HG03469 (cell line): Measurements from ENCODE around the gene PDHA1.

Experiments
- ATAC-seq: cut with Tn5 transposase; IDR thresholded peaks from one replicate; pipeline ENCODE4 v1.9.1; 2021; ENCODE audit warnings: mild to moderate bottlenecking, moderate library complexity, moderate number of reproducible peaks; ENCODE audit not compliant: unreplicated experiment

PDHA1 gene

DNA sequence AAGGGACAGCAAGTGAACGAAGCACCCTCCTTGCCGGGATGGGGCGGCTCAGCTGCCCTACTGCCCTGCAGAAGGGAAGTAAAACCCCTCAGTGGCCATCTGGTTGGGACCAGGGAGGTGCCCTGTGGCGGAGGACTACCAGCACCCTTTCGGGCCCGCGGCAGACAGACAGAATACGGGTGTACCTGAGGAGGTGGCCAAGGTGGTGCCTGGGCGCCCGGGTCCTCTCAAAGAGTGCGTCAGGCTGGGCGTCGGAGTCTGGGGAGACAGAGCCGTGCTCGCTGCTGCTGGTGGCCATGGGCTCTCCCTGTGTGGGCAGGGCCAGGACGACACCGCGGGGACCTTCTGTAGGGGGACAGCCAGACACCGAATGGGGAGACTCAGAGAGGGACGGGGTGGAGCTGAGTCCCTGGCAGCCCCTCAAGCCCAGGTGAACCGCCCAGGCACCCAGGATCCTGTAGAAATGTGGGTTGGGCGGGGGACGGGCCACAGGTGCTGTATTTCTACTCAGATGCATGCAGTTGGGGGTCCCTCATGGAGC, 29.7 kb downstream of the PDHA1 start:
- no peak for ATAC-seq

GRCh38 chrX:19375546-19375945, 31.8 kb downstream of the PDHA1 start:
- no peak for ATAC-seq

- ATAC-seq, result no peak
Observed at GRCh38 chrX:19377799-19378198, 34.1 kb downstream of the PDHA1 start.

DNA sequence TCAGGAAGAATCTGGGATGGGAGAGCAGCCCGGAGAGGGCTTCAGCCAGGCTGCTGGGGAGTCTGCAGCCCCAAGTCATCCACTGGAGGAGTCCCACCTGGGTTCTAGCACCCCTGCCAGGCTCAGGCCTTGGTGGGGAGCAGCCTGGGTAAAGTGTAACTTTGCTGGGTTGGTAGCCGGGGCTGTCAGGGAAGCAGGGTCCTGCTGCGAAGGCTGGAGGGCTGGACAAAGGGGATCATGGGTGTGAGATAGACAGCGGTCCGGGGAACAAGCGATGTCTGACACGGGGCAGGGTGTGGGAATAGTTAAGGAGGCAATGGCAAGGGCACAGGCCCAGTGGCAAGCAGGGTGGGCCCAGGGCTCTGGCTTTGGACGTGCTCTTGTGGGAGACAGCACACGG, 37.6 kb downstream of the PDHA1 start:
- ATAC-seq, result no peak

GRCh38 chrX:19382555-19383145, 38.9 kb downstream of the PDHA1 start:
- ATAC-seq, result no peak

DNA sequence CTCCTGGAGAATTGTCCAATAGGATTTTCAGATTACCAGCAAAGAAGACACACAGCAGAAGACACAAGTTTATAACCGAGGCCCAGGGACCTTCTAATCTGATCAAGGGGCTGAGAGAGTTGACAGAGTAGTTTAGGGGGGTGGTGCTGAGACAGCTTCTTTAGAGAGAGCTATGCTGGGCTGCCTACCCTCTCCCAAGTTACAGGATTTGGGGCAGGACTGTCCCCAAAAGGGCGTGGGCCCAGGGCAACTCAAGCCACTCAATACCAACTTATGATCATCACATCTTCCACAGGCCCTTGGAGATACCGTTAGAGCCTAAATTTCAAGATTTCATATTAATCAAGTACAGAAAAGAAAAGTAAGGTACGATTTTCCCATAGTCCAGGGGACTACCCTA, 43.0 kb downstream of the PDHA1 start:
- no peak for ATAC-seq

- no peak for ATAC-seq
Observed at GRCh38 chrX:19388064-19388679, 44.4 kb downstream of the PDHA1 start.

- no peak for ATAC-seq
Observed at GRCh38 chrX:19388741-19389140, 45.0 kb downstream of the PDHA1 start.

GRCh38 chrX:19389227-19389845, 45.6 kb downstream of the PDHA1 start:
- ATAC-seq, result no peak

GRCh38 chrX:19392078-19392477, 48.4 kb downstream of the PDHA1 start:
- ATAC-seq, result no peak

DNA sequence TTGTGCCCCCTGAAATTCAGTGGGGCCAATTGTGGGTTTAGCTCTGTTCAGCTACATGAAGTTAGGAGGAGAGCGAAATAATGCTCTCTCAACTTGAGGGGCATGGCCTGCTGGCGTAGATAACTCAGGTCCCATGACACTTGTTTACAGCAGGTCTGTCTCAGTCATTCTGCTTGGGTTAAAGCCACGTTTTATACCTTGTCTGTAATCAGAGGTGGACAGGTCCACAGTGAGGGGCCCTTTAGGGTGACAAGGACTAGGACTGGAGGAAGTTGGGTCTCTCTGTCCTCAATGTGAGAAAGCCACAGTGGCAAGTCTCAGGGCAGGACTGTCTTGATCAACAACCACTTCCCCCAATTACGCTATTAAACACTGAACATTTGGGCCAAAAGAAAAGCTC, 49.0 kb downstream of the PDHA1 start:
- no peak for ATAC-seq

DNA sequence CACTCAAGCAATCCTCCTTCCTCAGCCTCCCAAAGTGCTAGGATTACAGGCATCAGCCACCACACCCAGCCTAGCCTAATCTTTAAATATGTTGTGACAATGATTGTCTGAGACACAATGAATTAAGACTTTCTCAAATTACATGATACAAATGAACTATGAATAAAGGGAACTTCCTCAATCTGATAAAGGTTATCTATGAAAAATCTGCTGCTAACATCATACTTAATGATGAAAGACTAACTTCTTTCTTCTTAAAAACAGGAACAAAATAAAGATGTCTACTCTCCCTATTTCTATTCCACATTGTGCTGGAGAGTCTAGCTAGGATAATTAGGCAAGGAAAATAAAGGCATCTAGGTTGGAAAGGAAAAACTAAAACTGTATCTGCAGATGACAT, 60.0 kb downstream of the PDHA1 start:
- no peak for ATAC-seq

DNA sequence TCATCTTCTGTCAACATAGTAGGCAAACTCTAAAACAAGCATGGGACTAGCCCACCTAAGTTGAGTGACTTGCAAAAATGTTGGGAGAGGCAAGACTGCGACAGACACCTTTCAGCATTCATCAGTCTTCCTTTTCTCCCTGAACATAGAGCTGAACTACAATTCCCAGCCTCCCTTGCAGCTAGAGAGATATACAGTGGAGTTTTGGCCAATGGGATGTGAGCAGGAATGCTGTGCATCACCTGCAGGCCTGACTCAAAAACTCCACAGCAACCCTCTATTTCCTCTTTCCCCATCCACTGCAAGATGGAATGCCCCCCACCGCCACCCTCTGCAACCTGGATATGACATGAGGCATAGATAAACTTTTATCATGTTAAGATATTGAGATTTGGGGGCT, 66.5 kb downstream of the PDHA1 start:
- no peak for ATAC-seq
